ENCODE data around the gene KISS1.

The KISS1 gene

GRCh38 chr1:204216880-204217647 is 20.8 kb upstream of the KISS1 start:
- DNase-seq: no peak

- DNase-seq: no peak
Observed at GRCh38 chr1:204216236-204216635, 19.9 kb upstream of the KISS1 start.

DNA sequence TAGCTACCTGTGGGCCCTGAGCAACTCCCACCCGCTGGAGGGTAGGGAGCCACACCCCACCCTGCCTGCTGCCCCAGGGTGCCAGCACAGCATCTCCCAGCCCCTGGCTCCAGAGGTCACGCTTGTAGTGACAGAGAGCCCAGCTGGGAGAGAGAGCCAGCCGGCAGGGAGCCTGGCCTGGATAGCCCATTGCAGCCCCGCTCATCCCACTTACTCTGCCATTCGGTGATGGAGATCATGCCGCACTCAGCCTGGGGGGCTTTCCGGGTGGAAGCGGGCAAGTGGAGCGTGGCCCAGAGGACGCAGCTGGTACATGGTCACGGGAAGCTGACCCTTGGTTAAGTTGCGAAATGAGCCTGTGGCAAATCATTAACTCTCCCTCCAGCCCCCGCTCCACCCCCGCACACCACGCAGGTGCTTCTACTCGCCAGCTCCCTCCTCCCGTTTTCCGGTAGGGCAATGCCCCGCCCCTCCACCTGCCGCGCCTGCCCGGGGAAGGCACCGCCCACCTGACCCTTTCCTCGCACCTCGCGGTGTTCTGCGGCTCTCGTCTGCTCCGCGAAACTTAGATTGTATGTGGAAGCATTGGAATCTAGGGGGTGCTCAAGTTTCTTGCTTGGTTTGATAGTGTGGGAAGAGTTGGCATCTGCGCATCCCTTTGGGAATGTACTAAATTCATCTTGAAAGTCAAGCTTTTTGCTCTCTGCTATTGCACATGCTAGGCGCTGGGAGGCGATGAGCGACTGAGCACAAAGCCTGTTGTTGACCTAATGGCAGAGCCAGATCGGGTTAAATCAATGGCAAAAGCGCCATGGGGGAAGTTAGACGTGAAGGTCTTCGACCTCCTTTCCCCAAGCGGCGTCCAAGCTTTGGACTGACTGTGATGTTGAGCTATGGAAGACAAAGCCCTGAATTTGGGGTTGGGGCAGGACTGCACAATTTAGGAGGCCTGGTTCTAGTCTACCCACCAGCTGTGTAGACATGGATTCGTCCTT is 17.7 kb upstream of the KISS1 start, which contains the start of gene GOLT1A:
Gene GOLT1A, minus strand, starts transcription at position 321 of the 995 bp plus-strand sequence. Its CDS starts 82 bp downstream, at position 239.
- no peak for DNase-seq

DNA sequence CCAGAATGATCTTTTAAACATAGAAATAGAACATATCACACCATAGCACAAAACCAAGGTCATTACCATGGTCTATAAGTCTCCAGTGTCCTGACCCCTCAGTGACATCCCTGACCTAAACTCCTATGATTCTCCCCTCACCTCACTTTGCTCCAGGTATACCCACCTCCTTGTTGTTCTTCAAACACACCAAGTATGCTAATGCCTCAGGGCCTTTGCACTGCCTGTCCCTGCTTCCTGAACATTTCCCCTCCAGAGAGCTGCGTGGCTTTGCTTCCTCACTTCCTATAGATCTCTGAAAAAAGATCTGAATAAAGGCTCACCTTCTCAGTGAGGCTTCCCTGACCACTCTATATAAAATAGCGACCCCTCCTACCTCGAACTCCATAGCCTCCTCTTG is 16.4 kb upstream of the KISS1 start:
- DNase-seq: no peak

GRCh38 chr1:204211046-204211445 is 14.8 kb upstream of the KISS1 start:
- no peak for DNase-seq

DNA sequence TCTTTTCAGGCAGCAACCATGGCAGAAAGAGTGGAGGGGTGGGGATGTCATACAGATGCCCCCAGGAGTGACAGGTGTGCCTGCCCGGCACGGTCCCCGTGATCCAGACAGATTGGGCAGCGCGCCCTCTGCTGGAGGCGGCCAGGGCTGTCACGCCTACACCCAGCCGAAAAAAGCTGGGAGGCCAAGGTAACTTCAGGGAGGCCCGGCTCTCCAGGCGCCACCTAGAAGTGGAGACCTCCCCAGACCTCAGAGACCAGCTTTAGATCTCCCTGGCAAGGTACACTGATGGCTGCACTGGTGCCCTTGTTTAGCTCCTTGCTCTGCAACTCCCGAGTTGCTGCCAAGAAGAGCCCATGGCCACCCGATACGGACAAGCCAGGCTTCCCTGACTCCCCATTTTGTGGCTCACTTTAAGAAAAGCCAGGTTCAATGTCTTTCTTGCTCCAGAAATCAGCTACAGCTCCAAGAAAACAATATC is 10.9 kb upstream of the KISS1 start:
- DNase-seq: peak; percentile 11 to 25

DNA sequence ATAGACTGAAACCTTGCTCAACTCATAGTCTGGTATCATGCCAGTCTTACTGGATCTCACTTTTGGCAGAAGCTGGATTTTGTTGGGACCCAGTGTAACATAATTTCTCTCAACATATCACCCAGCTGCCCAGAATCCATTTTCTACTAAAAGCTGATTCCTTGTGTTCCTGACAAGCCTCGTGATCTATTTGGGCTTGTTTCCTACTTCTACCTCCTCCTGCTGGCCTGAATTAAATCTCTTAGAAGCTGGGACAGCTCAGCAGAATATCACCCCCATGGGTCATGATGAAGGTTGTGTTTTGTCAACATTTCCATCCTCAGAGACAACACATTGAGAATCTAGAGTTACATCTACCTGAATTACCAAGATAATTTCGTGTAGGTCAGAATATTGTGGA is 9.8 kb upstream of the KISS1 start:
- no peak for DNase-seq

DNA sequence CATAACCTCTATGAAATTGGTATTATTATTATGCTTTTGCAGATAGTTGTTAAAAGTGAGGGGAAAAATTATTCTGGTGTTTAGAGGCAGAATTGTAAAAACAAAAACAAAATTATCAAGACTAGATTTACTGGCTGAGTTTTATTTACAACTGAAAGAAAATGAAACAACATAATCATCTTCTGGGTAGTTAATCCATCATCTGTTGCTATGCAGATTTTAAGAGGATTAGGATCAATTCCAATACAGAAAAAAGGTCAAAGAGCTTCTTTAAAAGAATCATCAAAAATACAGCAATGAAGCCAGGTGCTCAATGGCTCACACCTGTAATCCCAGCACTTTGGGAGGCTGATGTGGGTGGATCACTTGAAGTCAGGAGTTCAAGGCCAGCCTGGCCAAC is 9.2 kb upstream of the KISS1 start:
- no peak for DNase-seq

DNA sequence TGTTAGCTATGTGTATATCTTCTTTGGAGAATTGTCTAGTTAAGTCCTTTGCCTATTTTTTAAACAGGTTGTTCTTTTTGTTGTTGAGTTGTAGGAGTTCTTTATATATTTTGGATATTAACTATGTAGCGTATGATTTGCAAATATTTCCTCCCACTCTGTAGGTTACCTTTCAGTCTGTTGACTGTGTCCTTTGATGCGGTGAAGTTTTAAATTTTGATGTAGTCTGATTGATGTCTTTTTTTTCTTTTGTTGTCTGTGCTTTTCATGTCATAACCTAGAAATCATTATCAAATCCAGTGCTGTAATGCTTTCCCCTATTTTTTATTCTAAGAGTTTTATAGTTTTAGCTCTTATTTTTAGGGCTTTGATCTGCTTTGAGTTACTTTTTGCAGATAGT is 8.7 kb upstream of the KISS1 start:
- DNase-seq: no peak

GRCh38 chr1:204203206-204203767 is 7.0 kb upstream of the KISS1 start:
- DNase-seq: no peak

DNA sequence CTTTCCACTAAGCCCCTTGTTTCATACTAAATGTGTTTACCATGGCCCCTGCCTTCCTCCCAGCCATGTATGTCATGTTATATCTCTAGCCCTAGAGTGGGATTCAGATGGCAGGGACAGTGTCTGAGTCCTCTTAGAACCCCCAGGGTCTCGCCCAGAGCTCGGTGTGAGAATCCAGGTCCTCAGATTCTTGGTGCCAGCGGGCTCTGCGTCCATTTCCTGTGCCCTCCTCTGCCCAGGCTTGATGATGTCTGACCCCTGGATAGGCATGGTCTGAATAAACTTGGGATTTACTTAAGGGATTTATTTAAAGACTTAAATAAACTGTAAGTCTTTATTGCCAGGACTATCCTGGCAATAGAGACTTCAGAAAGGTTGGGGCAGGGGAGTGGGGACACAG is 6.2 kb upstream of the KISS1 start:
- no peak for DNase-seq

GRCh38 chr1:204201348-204202040 is 5.2 kb upstream of the KISS1 start:
- DNase-seq: no peak

DNA sequence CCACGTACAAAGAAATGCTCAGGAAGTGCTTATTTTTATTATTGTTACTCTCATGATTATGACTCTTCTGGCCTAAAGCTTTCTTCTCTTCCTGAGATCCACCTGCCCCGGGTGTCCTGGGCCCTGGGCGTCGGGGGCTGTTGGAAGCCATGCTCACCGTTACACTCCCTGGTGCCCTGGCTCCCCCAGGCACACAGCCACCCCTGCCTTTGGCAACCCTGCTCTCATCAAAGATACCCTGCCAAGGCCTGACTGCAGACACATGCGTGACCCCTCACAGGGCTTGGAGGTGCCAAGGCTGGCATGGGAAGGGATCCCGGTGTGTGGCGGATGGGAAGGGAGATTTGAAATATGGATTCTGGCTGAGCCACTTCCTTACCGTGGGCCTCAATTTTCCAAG is 3.3 kb upstream of the KISS1 start:
- DNase-seq: no peak

GRCh38 chr1:204198348-204199340 is 2.4 kb upstream of the KISS1 start:
- no peak for DNase-seq

GRCh38 chr1:204197068-204197467 is 777 bp upstream of the KISS1 start:
- no peak for DNase-seq

- DNase-seq: no peak
Observed at GRCh38 chr1:204194771-204195170, 1.5 kb downstream of the KISS1 start.

DNA sequence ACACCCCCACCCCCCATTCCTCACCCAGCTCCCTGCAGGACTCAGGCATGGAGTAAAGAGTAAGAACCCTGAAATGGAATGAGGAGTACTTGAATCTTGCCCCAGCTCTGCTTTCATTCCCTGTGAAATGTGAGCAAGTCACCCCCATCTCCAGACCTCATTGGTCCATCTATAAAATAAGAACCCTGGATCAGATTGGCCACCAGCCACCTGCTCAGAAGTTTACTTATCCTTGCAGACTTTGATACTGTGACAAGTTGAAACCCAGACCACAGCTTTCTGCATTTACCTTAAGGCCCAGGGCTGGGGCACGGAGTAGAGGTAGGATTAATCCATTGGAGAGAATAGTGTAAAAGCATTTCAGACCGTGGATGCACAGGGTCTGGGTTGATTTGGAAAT is 2.2 kb downstream of the KISS1 start:
- DNase-seq: no peak

DNA sequence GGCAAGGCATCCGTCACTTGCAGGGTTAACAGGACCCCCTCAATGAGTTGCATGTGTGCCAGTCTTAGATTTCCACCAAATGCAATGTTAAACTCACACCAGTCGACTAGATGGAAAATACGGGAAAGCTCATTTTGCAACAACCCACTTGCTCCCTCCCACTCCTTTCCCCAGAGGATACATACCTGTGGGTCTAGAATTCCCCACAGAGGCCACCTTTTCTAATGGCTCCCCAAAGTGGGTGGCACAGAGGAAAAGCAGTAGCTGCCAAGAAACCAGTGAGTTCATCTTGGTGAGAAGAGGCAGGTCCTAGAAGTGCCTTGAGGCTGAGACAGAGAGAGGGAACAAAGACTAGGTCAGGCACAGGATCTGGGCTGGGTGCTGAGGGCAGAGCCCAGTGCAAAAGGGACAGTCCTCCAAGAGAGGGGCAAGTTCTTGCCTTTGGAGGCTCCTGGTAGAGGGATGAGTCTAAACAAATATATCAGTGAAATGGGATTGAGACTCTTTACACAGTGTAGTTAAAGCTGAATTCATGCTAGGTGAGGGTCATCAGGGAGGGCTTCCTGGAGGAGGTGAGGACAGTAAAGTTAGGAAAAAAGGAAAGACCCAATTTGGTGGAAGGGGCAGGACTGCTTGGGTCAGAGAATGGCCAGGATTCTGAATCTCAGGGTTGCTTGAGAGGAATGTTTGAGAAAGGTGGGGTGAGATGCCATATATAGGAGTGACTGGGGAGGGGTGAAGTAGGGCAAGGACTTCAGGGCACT is 3.5 kb downstream of the KISS1 start:
- no peak for DNase-seq

DNA sequence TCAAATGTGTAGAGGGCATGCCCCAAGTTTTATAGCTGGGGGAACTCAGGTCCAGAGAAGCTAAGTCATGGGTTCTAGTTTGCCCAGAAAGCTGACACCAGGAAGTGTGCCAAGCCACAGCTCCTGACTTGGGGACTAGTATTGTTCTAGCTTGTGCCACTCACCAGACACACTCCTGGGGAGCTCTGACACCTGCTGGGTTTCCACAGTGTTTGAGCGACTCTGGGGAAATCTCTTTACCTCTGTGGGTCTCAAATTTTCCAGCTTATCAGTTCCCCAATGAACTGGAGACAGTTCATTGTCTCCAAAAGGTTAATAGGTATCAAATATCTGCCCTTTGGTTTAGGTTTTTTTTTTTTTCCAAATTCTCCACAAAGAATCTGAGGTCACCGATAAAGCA is 4.2 kb downstream of the KISS1 start:
- no peak for DNase-seq

DNA sequence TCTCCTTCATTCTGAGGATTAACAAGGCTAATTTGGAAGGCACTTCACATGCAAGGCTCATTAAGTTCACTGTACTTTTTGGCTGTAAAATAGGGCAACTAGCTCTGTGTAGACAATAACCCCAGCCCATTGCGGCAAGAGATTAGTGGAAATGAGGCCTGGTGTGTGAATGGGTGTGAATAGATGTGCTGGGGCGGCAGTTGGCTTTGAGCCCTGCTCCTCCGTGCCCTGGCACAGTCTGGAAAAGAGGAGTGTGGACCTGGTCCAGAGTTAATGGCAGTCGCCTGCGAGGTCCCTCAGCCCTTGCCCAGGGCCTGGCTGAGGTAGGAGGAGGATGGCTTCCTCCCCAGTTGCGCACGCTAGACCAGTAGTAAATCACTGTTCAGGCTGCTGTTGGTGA is 4.8 kb downstream of the KISS1 start:
- no peak for DNase-seq

Measured in AML-193 (cell line).